ENCODE measurements around the gene C2orf15. TPM values are rescaled to one million over a fixed set of nuclear protein-coding genes. Genes with fewer than 3 reads are reported as not detected.

Gene C2orf15
- polyA plus RNA-seq, 3 donors = 9.6 to 13.1 (median 10.0) TPM

Other genes with a start within 250 kb of the C2orf15 start
- gene CRACDL, start 205.5 kb upstream of the C2orf15 start, polyA plus RNA-seq (ENCODE audit: insufficient read length in 3 of 3) = 1 to 10 TPM; 3.0 to 3.4 (median 3.0) TPM
- 10 to 100 TPM; 14.7 to 20.4 (median 17.0) TPM for gene TSGA10, start 13.2 kb downstream of the C2orf15 start, polyA plus RNA-seq (ENCODE audit: insufficient read length in 3 of 3)
- gene LIPT1, start 13.3 kb downstream of the C2orf15 start, polyA plus RNA-seq (ENCODE audit: insufficient read length in 3 of 3) = 10 to 100 TPM; 13.5 to 19.0 (median 18.8) TPM
- 10 to 100 TPM; 36.3 to 50.9 (median 49.8) TPM for gene MITD1, start 39.4 kb downstream of the C2orf15 start, polyA plus RNA-seq (ENCODE audit: insufficient read length in 3 of 3)
- 10 to 100 TPM; 45.5 to 53.1 (median 45.7) TPM for gene MRPL30, start 39.5 kb downstream of the C2orf15 start, polyA plus RNA-seq (ENCODE audit: insufficient read length in 3 of 3)
- under 1 TPM; 0.17 to 0.99 (median 0.58) TPM for gene LYG2, start 114.0 kb downstream of the C2orf15 start, polyA plus RNA-seq (ENCODE audit: insufficient read length in 3 of 3)
- gene LYG1, start 159.5 kb downstream of the C2orf15 start, polyA plus RNA-seq (ENCODE audit: insufficient read length in 3 of 3) = 1 to 10 TPM; 3.0 to 6.8 (median 4.2) TPM
- 10 to 100 TPM; 40.6 to 45.7 (median 41.2) TPM for gene TXNDC9, start 194.6 kb downstream of the C2orf15 start, polyA plus RNA-seq (ENCODE audit: insufficient read length in 3 of 3)
- 10 to 100 TPM; 60.6 to 76.2 (median 65.0) TPM for gene EIF5B, start 195.7 kb downstream of the C2orf15 start, polyA plus RNA-seq (ENCODE audit: insufficient read length in 3 of 3)

All from renal pelvis (tissue), 3 donors.